Mesothelial cell of epicardium (in vitro differentiated cells): ENCODE results near the gene RANBP3. TPM values are rescaled to one million over a fixed set of nuclear protein-coding genes. Genes with fewer than 3 reads are reported as not detected.
A peak's percentile ranks its signal among the peaks of the same experiment; 100 is the strongest.

Experiments
- DNase-seq, 2 experiments: peaks; one replicate each; pipeline ENCODE4 v3.0.0; 2021; ENCODE audit warnings: low spot score in 2 of 2; ENCODE audit not compliant: unreplicated experiment in 2 of 2
- H3K27ac Mint-ChIP-seq: 2 replicates; pipeline ENCODE4 v1.8.0; 2021; ENCODE audit warnings: mixed read lengths
- H3K27me3 Mint-ChIP-seq: 2 replicates; pipeline ENCODE4 v1.8.0; 2021; ENCODE audit warnings: low read depth, mixed read lengths
- H3K36me3 Mint-ChIP-seq: 2 replicates; pipeline ENCODE4 v1.8.0; 2021; ENCODE audit warnings: mixed read lengths
- H3K4me1 Mint-ChIP-seq: 2 replicates; pipeline ENCODE4 v1.8.0; 2021; ENCODE audit warnings: mixed read lengths
- H3K4me3 Mint-ChIP-seq: 2 replicates; pipeline ENCODE4 v1.8.0; 2021; ENCODE audit warnings: mild to moderate bottlenecking, moderate library complexity, mixed read lengths
- H3K9me3 Mint-ChIP-seq: 2 replicates; pipeline ENCODE4 v1.8.0; 2021; ENCODE audit warnings: mixed read lengths
- CTCF ChIP-seq: fragments of 200-600 bp; sonication (generic); IDR thresholded peaks from one replicate; pipeline ENCODE4 v1.5.0; 2021; ENCODE audit warnings: antibody characterized with exemption; ENCODE audit not compliant: unreplicated experiment
- total RNA-seq: library from RNA; stranded (reverse); gene quantifications from 3 replicates; pipeline ENCODE4 v1.2.1, GENCODE V29; 2021

Gene RANBP3
- total RNA-seq, 1 donor from 2014 or later: 83.3 TPM

- Mint-ChIP-seq H3K27ac (peak overlapping the region; percentile 7), H3K4me1 (peaks cover 70% of the 10 kb centered on the region), H3K9me3 (no peaks in the 10 kb centered on the region), H3K4me3 (no peak overlapping the region), H3K36me3 (no peaks in the 10 kb centered on the region), H3K27me3 (no peaks in the 10 kb centered on the region)
- no peak for TF ChIP-seq CTCF
- no peak for DNase-seq
Observed at GRCh38 chr19:5956728-5957127, 21.2 kb downstream of the RANBP3 start.

GRCh38 chr19:5956323-5956722 lies 21.6 kb downstream of the RANBP3 start:
- no peak for TF ChIP-seq CTCF
- peaks cover 73% of the 10 kb centered on the region for H3K4me1 Mint-ChIP-seq
- H3K27me3 Mint-ChIP-seq: no peaks in the 10 kb centered on the region
- no peak overlapping the region for H3K4me3 Mint-ChIP-seq
- H3K27ac Mint-ChIP-seq: peak overlapping the region; percentile 7
- no peak for DNase-seq
- H3K9me3 Mint-ChIP-seq: no peaks in the 10 kb centered on the region
- no peaks in the 10 kb centered on the region for H3K36me3 Mint-ChIP-seq

GRCh38 chr19:5955636-5955935 lies 22.4 kb downstream of the RANBP3 start:
- Mint-ChIP-seq H3K27me3 (no peaks in the 10 kb centered on the region), H3K4me1 (peaks cover 79% of the 10 kb centered on the region), H3K4me3 (no peak overlapping the region), H3K36me3 (no peaks in the 10 kb centered on the region), H3K27ac (no peak overlapping the region), H3K9me3 (no peaks in the 10 kb centered on the region)
- TF ChIP-seq CTCF: no peak
- DNase-seq: no peak

GRCh38 chr19:5954293-5954692 lies 23.6 kb downstream of the RANBP3 start:
- H3K27ac Mint-ChIP-seq: peak overlapping the region; percentile 55
- peaks cover 81% of the 10 kb centered on the region for H3K4me1 Mint-ChIP-seq
- no peaks in the 10 kb centered on the region for H3K27me3 Mint-ChIP-seq
- H3K9me3 Mint-ChIP-seq: no peaks in the 10 kb centered on the region
- H3K4me3 Mint-ChIP-seq: no peak overlapping the region
- DNase-seq: no peak
- no peak for TF ChIP-seq CTCF
- peaks cover 3% of the 10 kb centered on the region for H3K36me3 Mint-ChIP-seq

- no peak overlapping the region for H3K4me3 Mint-ChIP-seq
- DNase-seq: no peak
- H3K36me3 Mint-ChIP-seq: peaks cover 3% of the 10 kb centered on the region
- H3K27ac Mint-ChIP-seq: peak overlapping the region; percentile 55
- no peaks in the 10 kb centered on the region for H3K27me3 Mint-ChIP-seq
- TF ChIP-seq CTCF: no peak
- no peaks in the 10 kb centered on the region for H3K9me3 Mint-ChIP-seq
- H3K4me1 Mint-ChIP-seq: peaks cover 80% of the 10 kb centered on the region
Observed at GRCh38 chr19:5953680-5954213, 24.2 kb downstream of the RANBP3 start.

- Mint-ChIP-seq H3K9me3 (no peaks in the 10 kb centered on the region), H3K4me1 (peaks cover 81% of the 10 kb centered on the region), H3K36me3 (peaks cover 3% of the 10 kb centered on the region), H3K27me3 (no peaks in the 10 kb centered on the region), H3K27ac (peak overlapping the region; percentile 52), H3K4me3 (no peak overlapping the region)
- no peak for DNase-seq
- TF ChIP-seq CTCF: no peak
Observed at GRCh38 chr19:5953030-5953589, 24.8 kb downstream of the RANBP3 start.
